B cell (primary cell): ENCODE results near the gene CSNK2B. TPM values are rescaled to one million over a fixed set of nuclear protein-coding genes. Genes with fewer than 3 reads are reported as not detected.

ENCODE experiments used
- ATAC-seq: fragments of 200-7000 bp; cut with Tn5 transposase; one replicate; pipeline ENCODE4 v1.10.0; 2021; ENCODE audit warnings: low read depth, mild to moderate bottlenecking, moderate number of reproducible peaks, moderate library complexity
- CTCF ChIA-PET: fragments of 350-600 bp; sonication (Branson Sonifier 250); formaldehyde crosslinking; loops from one replicate; lab custom pipeline; 2021; ENCODE audit warnings: antibody characterized with exemption, inconsistent platforms; lab: Charles Lee
- POLR2A ChIA-PET: fragments of 350-600 bp; sonication (Branson Sonifier 250); formaldehyde crosslinking; loops from one replicate; lab custom pipeline; 2021; ENCODE audit warnings: antibody characterized with exemption; lab: Charles Lee
- DNase-seq: peaks from one replicate; pipeline ENCODE4 v3.0.0; 2013
- H2AFZ ChIP-seq: 2 replicates; pipeline ENCODE4 v1.6.1; 2012; ENCODE audit warnings: mild to moderate bottlenecking, low read depth, low read length; ENCODE audit not compliant: insufficient read depth, poor library complexity, severe bottlenecking
- H3K27ac ChIP-seq, 2 donors: 1 replicate in 1 of 2; 2 replicates in 1 of 2; pipeline ENCODE4 v1.5.1; 2012 to 2013; ENCODE audit warnings: low read length in 2 of 2, mild to moderate bottlenecking in 2 of 2, moderate library complexity in 1 of 2
- H3K27me3 ChIP-seq, 4 experiments: fragments of 200-600 bp in 1 of 4; sonication (generic) in 1 of 4; replicated peaks in 1 of 4; 1 replicate in 2 of 4; 2 replicates in 2 of 4; pipeline versions ENCODE4 v1.6.1 to v1.7.0; 2013 to 2016; ENCODE audit warnings: low read length in 3 of 4, mild to moderate bottlenecking in 2 of 4, mixed read lengths in 1 of 4, moderate library complexity in 1 of 4; ENCODE audit not compliant: insufficient read depth in 4 of 4, control insufficient read depth in 3 of 4; ENCODE audit errors: control extremely low read depth in 1 of 4
- H3K36me3 ChIP-seq, 2 experiments: replicated peaks in 1 of 2; 1 replicate in 1 of 2; 2 replicates in 1 of 2; pipeline versions ENCODE4 v1.6.1 to v1.7.1; 2013; ENCODE audit warnings: low read length in 1 of 2; ENCODE audit not compliant: insufficient read depth in 2 of 2, control insufficient read depth in 1 of 2; ENCODE audit errors: control extremely low read depth in 1 of 2, extremely low read depth in 1 of 2
- H3K4me1 ChIP-seq, 2 donors: fragments of 200-600 bp in 1 of 2; sonication (generic) in 1 of 2; 1 replicate in 1 of 2; 2 replicates in 1 of 2; pipeline versions ENCODE4 v1.5.1 to v1.6.1; 2013 to 2017; ENCODE audit warnings: low read length in 2 of 2; ENCODE audit not compliant: control insufficient read depth in 2 of 2, insufficient read depth in 2 of 2
- H3K4me2 ChIP-seq: replicated peaks from 2 replicates; pipeline ENCODE3; 2012; ENCODE audit warnings: mild to moderate bottlenecking, low read depth, low read length; ENCODE audit not compliant: poor library complexity, severe bottlenecking
- H3K4me3 ChIP-seq, 5 experiments: fragments of 200-600 bp in 1 of 5; sonication (generic) in 1 of 5; 1 replicate in 3 of 5; 2 replicates in 2 of 5; pipeline versions ENCODE4 v1.5.1 to v1.7.0; 2011 to 2016; ENCODE audit warnings: low read length in 4 of 5, mild to moderate bottlenecking in 4 of 5, low read depth in 2 of 5, control low read depth in 1 of 5, moderate library complexity in 1 of 5; ENCODE audit not compliant: insufficient read depth in 1 of 5; ENCODE audit errors: control extremely low read depth in 1 of 5, extremely low read depth in 1 of 5
- H3K79me2 ChIP-seq: fragments of 200-600 bp; sonication (generic); one replicate; pipeline ENCODE4 v1.6.0; 2016; ENCODE audit warnings: low read length; ENCODE audit not compliant: control insufficient read depth, insufficient read depth
- H3K9ac ChIP-seq: fragments of 200-600 bp; sonication (generic); 2 replicates; pipeline ENCODE4 v1.6.1; 2017; ENCODE audit warnings: mild to moderate bottlenecking, low read length, moderate library complexity
- H3K9me3 ChIP-seq, 3 donors: one replicate each; pipeline versions ENCODE4 v1.6.1 to v1.7.1; 2013; ENCODE audit warnings: low read length in 2 of 3; ENCODE audit not compliant: control insufficient read depth in 2 of 3, insufficient read depth in 1 of 3; ENCODE audit errors: control extremely low read depth in 1 of 3
- H4K20me1 ChIP-seq: 2 replicates; pipeline ENCODE4 v1.6.0; 2012; ENCODE audit warnings: mild to moderate bottlenecking, low read length; ENCODE audit not compliant: insufficient read depth, control insufficient read depth, poor library complexity, severe bottlenecking
- H3K27ac Mint-ChIP-seq: one replicate; pipeline ENCODE4 v1.8.0; 2021; ENCODE audit warnings: mixed read lengths
- H3K27me3 Mint-ChIP-seq: one replicate; pipeline ENCODE4 v1.8.0; 2021; ENCODE audit warnings: mixed read lengths
- H3K4me1 Mint-ChIP-seq: one replicate; pipeline ENCODE4 v1.8.0; 2021; ENCODE audit warnings: mixed read lengths
- H3K4me3 Mint-ChIP-seq: one replicate; pipeline ENCODE4 v1.8.0; 2021; ENCODE audit warnings: mixed read lengths
- H3K9me3 Mint-ChIP-seq: one replicate; pipeline ENCODE4 v1.8.0; 2022; ENCODE audit warnings: mixed read lengths; ENCODE audit not compliant: insufficient read depth
- CTCF ChIP-seq: fragments of 200-600 bp; IDR thresholded peaks from one replicate; pipeline ENCODE4 v1.8.0; 2022; ENCODE audit warnings: antibody characterized with exemption, mild to moderate bottlenecking
- EZH2 ChIP-seq: IDR thresholded peaks from 2 replicates; pipeline ENCODE4 v1.6.1; 2012; ENCODE audit warnings: borderline replicate concordance, low read depth, mild to moderate bottlenecking, moderate library complexity, low read length; ENCODE audit not compliant: insufficient read depth, poor library complexity, severe bottlenecking
- WGBS: methylation state at CpG from one replicate; pipeline ENCODE4 v1.1.5; 2013; ENCODE audit warnings: missing lambda C conversion rate; ENCODE audit not compliant: insufficient coverage; 5-methylcytosine and 5-hydroxymethylcytosine counted together
- intact Hi-C: fragments of 100-400 bp; cut with micrococcal nuclease; formaldehyde crosslinking; loops from one replicate; pipeline ENCODE4 v1.10.0; 2022
- polyA plus RNA-seq: library from polyadenylated mRNA; depleted of rRNA; stranded (reverse); fragments of >200 nt; gene quantifications from 2 replicates; pipeline ENCODE4 v1.2.3, GENCODE V29; 2012
- total RNA-seq, 2 donors: library from RNA; stranded (reverse); fragments of 120-200 nt in 1 of 2; gene quantifications; 1 replicate in 1 of 2; 2 replicates in 1 of 2; pipeline versions ENCODE4 v1.2.3 to v1.2.4, GENCODE V29; 2013 to 2022

CSNK2B gene
- total and polyA plus RNA-seq, 2 donors (not counting 1 experiment from before 2014, with no cell fraction given) = 142 to 146 TPM

- WGBS = 92% methylated on average over 2 of the region's 6 CpGs
- H3K4me1 ChIP-seq = peaks cover 15 to 29% of the 10 kb centered on the region in 2 donors
- no peak overlapping the region for H3K4me2 ChIP-seq
- DNase-seq (no peak), ATAC-seq (no peak)
- H3K36me3 ChIP-seq = peaks cover 5 to 7% of the 10 kb centered on the region in 2 experiments
- no peak overlapping the region for H2AFZ ChIP-seq
- CTCF ChIA-PET = interaction anchor here (1.6 to 3.3 kb wide), 2 partner anchors 126 to 187 kb away, joined by 7 to 11 read pairs; no protein-coding TSS in a partner anchor
- H3K79me2 ChIP-seq = no peaks in the 10 kb centered on the region
- H3K9ac ChIP-seq = no peak overlapping the region
- POLR2A ChIA-PET = no interaction called here
- no peaks in the 10 kb centered on the region for H3K9me3 ChIP-seq
- H3K27ac Mint-ChIP-seq = no peak overlapping the region
- H3K4me3 Mint-ChIP-seq = no peak overlapping the region
- no peaks in the 10 kb centered on the region for H3K27me3 Mint-ChIP-seq
- no peaks in the 10 kb centered on the region for H4K20me1 ChIP-seq
- intact Hi-C loops = no loop called here
- no peak overlapping the region for H3K27ac ChIP-seq
- H3K27me3 ChIP-seq = no peaks in the 10 kb centered on the region
- no peak overlapping the region for H3K4me3 ChIP-seq
- H3K4me1 Mint-ChIP-seq = peaks cover 39% of the 10 kb centered on the region
- TF ChIP-seq EZH2 (no peak), CTCF (no peak)
- no peaks in the 10 kb centered on the region for H3K9me3 Mint-ChIP-seq
Observed at GRCh38 chr6:31676904-31677303, 11.0 kb downstream of the CSNK2B start.

GRCh38 chr6:31677955-31678354, 12.1 kb downstream of the CSNK2B start:
- Histone ChIP-seq H4K20me1 (no peaks in the 10 kb centered on the region), H3K79me2 (no peaks in the 10 kb centered on the region), H3K4me1 (peaks cover 16 to 36% of the 10 kb centered on the region in 2 donors), H2AFZ (no peak overlapping the region), H3K36me3 (peaks cover 0 to 2% of the 10 kb centered on the region in 2 experiments), H3K9ac (no peak overlapping the region), H3K4me2 (no peak overlapping the region), H3K4me3 (no peak overlapping the region), H3K9me3 (no peaks in the 10 kb centered on the region), H3K27me3 (no peaks in the 10 kb centered on the region), H3K27ac (no peak overlapping the region)
- WGBS = 74% methylated on average over 7 of the region's 8 CpGs
- Mint-ChIP-seq H3K4me1 (peaks cover 42% of the 10 kb centered on the region), H3K4me3 (no peak overlapping the region), H3K27ac (no peak overlapping the region), H3K9me3 (no peaks in the 10 kb centered on the region), H3K27me3 (no peaks in the 10 kb centered on the region)
- ATAC-seq (no peak), DNase-seq (no peak)
- CTCF ChIA-PET = interaction anchor here (0.5 to 3.3 kb wide), 6 partner anchors 50 to 211 kb away, joined by 3 to 15 read pairs (median 5); no protein-coding TSS in a partner anchor
- intact Hi-C loops = no loop called here
- no peak for TF ChIP-seq EZH2
- no peak for TF ChIP-seq CTCF
- POLR2A ChIA-PET = interaction anchor here (0.6 kb wide), 1 partner anchor 109 kb away, joined by 5 read pairs; no protein-coding TSS in a partner anchor
